Neural cell (in vitro differentiated cells): ENCODE measurements around the gene ANKRD26. TPM values are rescaled to one million over a fixed set of nuclear protein-coding genes. Genes with fewer than 3 reads are reported as not detected.

Experiments
- H2AFZ ChIP-seq: fragments of 200-600, 300-800 bp; sonication (generic), shearing (Covaris generic); 2 replicates; pipeline ENCODE4 v1.6.0; 2014; ENCODE audit warnings: low read depth, mild to moderate bottlenecking, antibody characterized with exemption, low read length, moderate library complexity
- H3F3A ChIP-seq: fragments of 200-600 bp; shearing (Covaris generic); 2 replicates; pipeline ENCODE4 v1.6.1; 2016; ENCODE audit warnings: mild to moderate bottlenecking, moderate library complexity, mixed read lengths, antibody characterized with exemption, low read length; ENCODE audit not compliant: insufficient read depth, poor library complexity, severe bottlenecking
- H3K27ac ChIP-seq: fragments of 200-600, 300-800 bp; sonication (generic), shearing (Covaris generic); 2 replicates; pipeline ENCODE4 v1.5.1; 2014; ENCODE audit warnings: mild to moderate bottlenecking, low read length, moderate library complexity
- H3K27me3 ChIP-seq: fragments of 300-800, 200-600 bp; sonication (generic), shearing (Covaris generic); 2 replicates; pipeline ENCODE4 v1.6.0; 2014; ENCODE audit warnings: mild to moderate bottlenecking, low read depth, low read length, moderate library complexity; ENCODE audit not compliant: insufficient read depth
- H3K36me3 ChIP-seq: fragments of 300-800, 200-600 bp; sonication (generic), shearing (Covaris generic); 2 replicates; pipeline ENCODE4 v1.5.1; 2014; ENCODE audit warnings: mild to moderate bottlenecking, antibody characterized with exemption, low read length, moderate library complexity; ENCODE audit not compliant: insufficient read depth
- H3K4me2 ChIP-seq: fragments of 300-800, 200-600 bp; sonication (generic), shearing (Covaris generic); 2 replicates; pipeline ENCODE4 v1.6.0; 2014; ENCODE audit warnings: mild to moderate bottlenecking, low read length
- H3K4me3 ChIP-seq: fragments of 300-800, 200-600 bp; sonication (generic), shearing (Covaris generic); 2 replicates; pipeline ENCODE4 v1.5.1; 2014; ENCODE audit warnings: mild to moderate bottlenecking, low read length, moderate library complexity
- H3K79me2 ChIP-seq: fragments of 200-600 bp; shearing (Covaris generic); replicated peaks from 2 replicates; pipeline ENCODE4 v1.6.0; 2014; ENCODE audit warnings: mild to moderate bottlenecking, low read length, moderate library complexity; ENCODE audit not compliant: insufficient read depth
- H3K9ac ChIP-seq: fragments of 300-800, 200-600 bp; sonication (generic), shearing (Covaris generic); 2 replicates; pipeline ENCODE4 v1.6.1; 2016; ENCODE audit warnings: mild to moderate bottlenecking, low read length, mixed read lengths
- H3K9me2 ChIP-seq: fragments of 200-600 bp; shearing (Covaris generic); 2 replicates; pipeline ENCODE4 v1.6.1; 2016; ENCODE audit warnings: mild to moderate bottlenecking, low read length, mixed read lengths; ENCODE audit not compliant: insufficient read depth
- H3K9me3 ChIP-seq: fragments of 200-600, 300-800 bp; sonication (generic), shearing (Covaris generic); 2 replicates; pipeline ENCODE4 v1.6.1; 2016; ENCODE audit warnings: mild to moderate bottlenecking, mixed run types, low read length, moderate library complexity, mixed read lengths
- H4K20me1 ChIP-seq: fragments of 200-600 bp; shearing (Covaris generic); 2 replicates; pipeline ENCODE4 v1.6.1; 2016; ENCODE audit warnings: mild to moderate bottlenecking, mixed run types; ENCODE audit not compliant: insufficient read depth
- CTCF ChIP-seq: fragments of 450-650 bp; IDR thresholded peaks from 2 replicates; pipeline ENCODE4 v1.5.1; 2014; ENCODE audit warnings: antibody characterized with exemption, mild to moderate bottlenecking, moderate library complexity; ENCODE audit not compliant: poor library complexity, severe bottlenecking
- EP300 ChIP-seq: fragments of 450-650 bp; conservative IDR thresholded peaks from 2 replicates; pipeline ENCODE4 v1.6.1; 2014; ENCODE audit warnings: antibody characterized with exemption, mild to moderate bottlenecking, moderate library complexity; ENCODE audit not compliant: poor library complexity, severe bottlenecking
- EZH2 ChIP-seq: fragments of 200-600, 300-800 bp; shearing (Covaris generic), sonication (generic); IDR thresholded peaks from 2 replicates; pipeline ENCODE4 v1.6.1; 2014; ENCODE audit warnings: antibody characterized with exemption, low read length, borderline replicate concordance, mild to moderate bottlenecking; ENCODE audit not compliant: insufficient read depth, poor library complexity, severe bottlenecking
- MXI1 ChIP-seq: fragments of 450-650 bp; conservative IDR thresholded peaks from 2 replicates; pipeline ENCODE4 v1.6.1; 2014; ENCODE audit warnings: antibody characterized with exemption, mild to moderate bottlenecking; ENCODE audit not compliant: poor library complexity, severe bottlenecking
- POLR2AphosphoS5 ChIP-seq: IDR thresholded peaks from 2 replicates; pipeline ENCODE4 v1.6.1; 2012
- RAD21 ChIP-seq: fragments of 450-650 bp; conservative IDR thresholded peaks from 2 replicates; pipeline ENCODE4 v1.6.1; 2014; ENCODE audit warnings: antibody characterized with exemption, mild to moderate bottlenecking, moderate library complexity
- REST ChIP-seq: IDR thresholded peaks from 2 replicates; pipeline ENCODE4 v1.6.1; 2012; ENCODE audit warnings: borderline replicate concordance
- SMC3 ChIP-seq: fragments of 450-650 bp; conservative IDR thresholded peaks from 2 replicates; pipeline ENCODE4 v1.6.1; 2014; ENCODE audit warnings: antibody characterized with exemption, mild to moderate bottlenecking, moderate library complexity; ENCODE audit not compliant: poor library complexity
- TAF1 ChIP-seq: IDR thresholded peaks from 2 replicates; pipeline ENCODE4 v1.6.1; 2012; ENCODE audit warnings: low read depth
- polyA plus RNA-seq: library from polyadenylated mRNA; depleted of rRNA; stranded (reverse); fragments of >200 nt; gene quantifications from 2 replicates; pipeline ENCODE4 v1.2.3, GENCODE V29; 2014

The ANKRD26 gene
- polyA plus RNA-seq, 1 donor from 2014 or later = 14.7 TPM

- H3F3A ChIP-seq = no peaks in the 10 kb centered on the region
- no peak overlapping the region for H3K4me2 ChIP-seq
- H3K9ac ChIP-seq = no peak overlapping the region
- no peaks in the 10 kb centered on the region for H3K27me3 ChIP-seq
- H3K36me3 ChIP-seq = no peaks in the 10 kb centered on the region
- no peaks in the 10 kb centered on the region for H3K79me2 ChIP-seq
- no peak for TF ChIP-seq REST
- no peak for TF ChIP-seq CTCF
- no peak for TF ChIP-seq EZH2
- no peak for TF ChIP-seq POLR2AphosphoS5
- no peak for TF ChIP-seq EP300
- TF ChIP-seq SMC3 = no peak
- TF ChIP-seq RAD21 = no peak
- TF ChIP-seq TAF1 = no peak
- no peak overlapping the region for H3K27ac ChIP-seq
- no peaks in the 10 kb centered on the region for H3K9me3 ChIP-seq
- no peaks in the 10 kb centered on the region for H4K20me1 ChIP-seq
- H2AFZ ChIP-seq = no peak overlapping the region
- H3K4me3 ChIP-seq = no peak overlapping the region
- no peaks in the 10 kb centered on the region for H3K9me2 ChIP-seq
Measured at GRCh38 chr10:26977635-26978034, 122.7 kb downstream of the ANKRD26 start.

GRCh38 chr10:26970667-26971066 is 129.6 kb downstream of the ANKRD26 start:
- Histone ChIP-seq H3K27me3 (no peaks in the 10 kb centered on the region), H3K4me2 (no peak overlapping the region), H3K9ac (no peak overlapping the region), H3K9me3 (no peaks in the 10 kb centered on the region), H3K27ac (no peak overlapping the region), H3K4me3 (no peak overlapping the region), H4K20me1 (no peaks in the 10 kb centered on the region), H3K36me3 (no peaks in the 10 kb centered on the region), H2AFZ (no peak overlapping the region), H3K79me2 (no peaks in the 10 kb centered on the region), H3F3A (no peaks in the 10 kb centered on the region), H3K9me2 (no peaks in the 10 kb centered on the region)
- TF ChIP-seq TAF1 = no peak
- TF ChIP-seq EP300 = no peak
- TF ChIP-seq EZH2 = no peak
- TF ChIP-seq REST = no peak
- TF ChIP-seq SMC3 = no peak
- no peak for TF ChIP-seq MXI1
